Measurements from ENCODE around the gene MESD.

The MESD gene

DNA sequence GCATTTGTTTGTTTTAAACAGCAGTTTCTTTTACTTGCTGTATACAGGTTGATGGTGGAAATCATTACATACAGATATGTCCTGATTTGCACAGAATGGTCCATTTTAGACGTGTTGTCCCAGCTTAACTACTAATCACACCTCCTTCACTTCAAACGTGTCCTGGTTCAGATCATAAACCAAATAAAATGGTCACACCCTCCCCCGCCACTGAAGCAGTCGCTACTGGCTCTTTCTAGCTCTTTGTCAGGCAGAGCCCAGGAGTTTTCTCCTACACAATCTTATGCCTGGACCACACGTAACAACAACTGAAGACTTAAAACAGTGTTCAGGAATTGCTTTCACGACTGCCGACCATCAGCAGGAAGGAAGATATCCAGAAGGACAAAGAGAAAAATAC, 73.6 kb downstream of the MESD start:
- WGBS: 68% methylated on average over 7 of the region's 7 CpGs
- no peak overlapping the region for H3K4me3 ChIP-seq (ENCODE audit: low read length)
- no peaks in the 10 kb centered on the region for H3K36me3 ChIP-seq (ENCODE audit: insufficient read depth, low read length)
- H3K4me1 ChIP-seq (ENCODE audit: insufficient read depth, low read length): peaks cover 14% of the 10 kb centered on the region
- no peak overlapping the region for H3K27ac ChIP-seq (ENCODE audit: low read depth, low read length)
- H3K9ac ChIP-seq (ENCODE audit: low read depth, low read length): no peak overlapping the region
- H3K27me3 ChIP-seq (ENCODE audit: insufficient read depth, low read length): no peaks in the 10 kb centered on the region
- H3K9me3 ChIP-seq (ENCODE audit: insufficient read depth, low read depth, low read length): no peaks in the 10 kb centered on the region

DNA sequence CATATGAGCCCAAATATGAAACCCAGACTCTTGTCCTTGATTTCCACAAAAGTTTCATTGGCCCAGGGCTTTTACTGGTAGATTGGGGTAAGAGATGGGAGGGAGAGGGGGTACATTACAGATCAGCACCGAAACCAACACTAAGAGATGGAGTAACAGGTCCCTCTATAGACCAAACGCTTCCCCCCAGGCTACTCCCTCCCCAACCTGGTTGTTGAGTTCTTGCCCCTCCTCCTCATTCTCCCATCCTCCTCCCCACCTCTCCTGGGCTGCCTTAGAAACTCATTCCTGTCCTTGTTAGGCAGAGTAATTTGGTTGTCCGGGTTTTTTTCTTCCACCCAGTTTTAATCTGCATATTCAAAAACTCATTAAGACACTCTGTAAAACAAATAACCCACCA, 74.1 kb downstream of the MESD start:
- H3K4me1 ChIP-seq (ENCODE audit: insufficient read depth, low read length): peaks cover 14% of the 10 kb centered on the region
- H3K4me3 ChIP-seq (ENCODE audit: low read length): no peak overlapping the region
- H3K9ac ChIP-seq (ENCODE audit: low read depth, low read length): no peak overlapping the region
- no peaks in the 10 kb centered on the region for H3K36me3 ChIP-seq (ENCODE audit: insufficient read depth, low read length)
- 14% methylated on average over 3 of the region's 3 CpGs for WGBS
- H3K27ac ChIP-seq (ENCODE audit: low read depth, low read length): no peak overlapping the region
- H3K9me3 ChIP-seq (ENCODE audit: insufficient read depth, low read depth, low read length): no peaks in the 10 kb centered on the region
- H3K27me3 ChIP-seq (ENCODE audit: insufficient read depth, low read length): no peaks in the 10 kb centered on the region

DNA sequence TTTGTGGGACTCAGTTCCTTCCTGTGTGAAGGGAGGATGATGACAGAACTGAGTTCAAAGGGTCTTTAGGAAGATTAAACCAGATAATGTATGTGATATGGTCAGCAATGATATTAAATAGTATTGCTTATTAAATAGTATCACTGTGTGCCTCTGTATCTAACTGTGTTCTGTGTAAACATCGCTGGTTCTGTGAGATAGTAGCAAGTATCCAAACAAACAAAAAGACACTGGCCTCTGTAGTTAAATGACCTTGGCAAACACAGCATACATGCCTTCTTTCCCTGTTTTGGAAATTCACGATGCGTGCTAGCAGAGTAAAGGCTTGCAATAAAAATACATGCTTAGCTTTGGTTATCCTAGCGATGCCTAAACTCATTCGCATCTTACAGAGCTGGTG, 76.1 kb downstream of the MESD start:
- H3K36me3 ChIP-seq (ENCODE audit: insufficient read depth, low read length): no peaks in the 10 kb centered on the region
- H3K27ac ChIP-seq (ENCODE audit: low read depth, low read length): no peak overlapping the region
- 98% methylated on average over 5 of the region's 5 CpGs for WGBS
- no peaks in the 10 kb centered on the region for H3K9me3 ChIP-seq (ENCODE audit: insufficient read depth, low read depth, low read length)
- H3K4me3 ChIP-seq (ENCODE audit: low read length): no peak overlapping the region
- peaks cover 14% of the 10 kb centered on the region for H3K4me1 ChIP-seq (ENCODE audit: insufficient read depth, low read length)
- no peaks in the 10 kb centered on the region for H3K27me3 ChIP-seq (ENCODE audit: insufficient read depth, low read length)
- H3K9ac ChIP-seq (ENCODE audit: low read depth, low read length): no peak overlapping the region

DNA sequence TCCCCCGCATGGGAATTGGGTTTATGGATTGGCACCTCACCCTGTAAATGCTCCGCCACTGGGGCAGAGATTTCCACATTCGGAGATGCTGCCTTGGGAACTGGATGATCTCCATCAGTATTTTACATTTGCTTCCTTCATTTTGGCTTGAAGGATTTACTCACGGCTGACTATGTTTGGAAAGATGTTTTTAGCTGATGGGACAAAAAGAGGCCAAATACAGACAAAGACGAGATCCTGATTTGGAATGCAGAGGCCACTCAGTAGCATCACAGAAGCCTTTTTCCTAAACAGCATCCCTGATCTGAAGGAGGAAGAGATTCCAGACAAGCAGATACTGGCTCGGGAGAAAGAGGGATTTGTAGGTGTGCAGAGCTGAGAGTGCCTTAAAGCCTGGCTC, 76.9 kb downstream of the MESD start:
- Histone ChIP-seq H3K27me3 (ENCODE audit: insufficient read depth, low read length) (no peaks in the 10 kb centered on the region), H3K4me1 (ENCODE audit: insufficient read depth, low read length) (peaks cover 14% of the 10 kb centered on the region), H3K36me3 (ENCODE audit: insufficient read depth, low read length) (no peaks in the 10 kb centered on the region), H3K9ac (ENCODE audit: low read depth, low read length) (no peak overlapping the region), H3K9me3 (ENCODE audit: insufficient read depth, low read depth, low read length) (no peaks in the 10 kb centered on the region), H3K27ac (ENCODE audit: low read depth, low read length) (no peak overlapping the region), H3K4me3 (ENCODE audit: low read length) (no peak overlapping the region)
- WGBS: 89% methylated on average over 6 of the region's 6 CpGs

DNA sequence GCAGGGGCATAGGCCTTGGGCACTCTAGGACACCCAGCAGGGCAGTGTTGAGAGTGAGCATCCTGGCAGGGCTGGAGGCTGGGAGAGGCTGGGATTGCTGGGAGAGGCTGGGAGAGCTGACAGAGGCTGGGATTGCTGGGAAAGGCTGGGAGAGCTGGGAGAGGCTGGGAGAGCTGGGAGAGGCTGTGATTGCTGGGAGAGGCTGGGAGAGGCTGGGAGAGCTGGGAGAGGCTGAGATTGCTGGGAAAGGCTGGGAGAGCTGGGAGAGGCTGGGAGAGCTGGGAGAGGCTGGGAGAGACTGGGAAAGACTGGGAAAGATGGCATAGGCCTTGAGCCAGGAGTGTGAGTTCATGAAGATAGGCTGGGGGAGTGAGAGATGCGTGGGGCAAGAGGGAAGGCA, 77.8 kb downstream of the MESD start:
- Histone ChIP-seq H3K27ac (ENCODE audit: low read depth, low read length) (no peak overlapping the region), H3K9ac (ENCODE audit: low read depth, low read length) (no peak overlapping the region), H3K4me3 (ENCODE audit: low read length) (no peak overlapping the region), H3K36me3 (ENCODE audit: insufficient read depth, low read length) (no peaks in the 10 kb centered on the region), H3K4me1 (ENCODE audit: insufficient read depth, low read length) (peaks cover 14% of the 10 kb centered on the region), H3K27me3 (ENCODE audit: insufficient read depth, low read length) (no peaks in the 10 kb centered on the region), H3K9me3 (ENCODE audit: insufficient read depth, low read depth, low read length) (no peaks in the 10 kb centered on the region)
- WGBS: 92% methylated on average over 1 of the region's 1 CpG

DNA sequence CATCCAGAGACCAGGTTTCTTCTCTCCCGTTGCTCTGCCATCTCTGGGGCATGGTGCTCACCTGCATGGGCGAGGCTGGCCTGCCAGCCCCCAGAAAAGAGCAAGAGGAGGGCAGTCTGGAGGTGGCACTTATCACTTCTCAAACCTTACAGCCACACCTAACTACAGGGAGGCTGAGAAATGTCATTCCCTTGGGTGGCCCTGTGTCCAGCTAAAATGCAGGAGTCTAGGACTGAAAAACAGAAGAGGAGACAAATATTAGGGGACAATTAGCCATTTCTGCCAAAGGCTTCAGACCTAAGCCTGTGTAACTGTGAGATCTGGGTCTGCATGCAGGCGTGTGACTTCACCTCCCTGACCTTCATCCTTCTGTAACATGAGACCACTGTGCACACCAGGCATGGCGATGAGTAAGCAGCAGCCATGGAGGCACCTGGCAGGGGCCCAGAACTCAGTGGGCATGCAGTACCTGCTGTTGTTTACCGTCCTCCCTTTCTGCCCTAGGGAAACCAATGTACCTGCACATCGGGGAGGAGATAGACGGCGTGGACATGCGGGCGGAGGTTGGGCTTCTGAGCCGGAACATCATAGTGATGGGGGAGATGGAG, 83.4 kb downstream of the MESD start:
- Histone ChIP-seq H3K9ac (ENCODE audit: low read depth, low read length) (no peak overlapping the region), H3K27ac (ENCODE audit: low read depth, low read length) (no peak overlapping the region), H3K36me3 (ENCODE audit: insufficient read depth, low read length) (no peaks in the 10 kb centered on the region), H3K4me3 (ENCODE audit: low read length) (no peak overlapping the region), H3K4me1 (ENCODE audit: insufficient read depth, low read length) (no peaks in the 10 kb centered on the region), H3K9me3 (ENCODE audit: insufficient read depth, low read depth, low read length) (no peaks in the 10 kb centered on the region), H3K27me3 (ENCODE audit: insufficient read depth, low read length) (no peaks in the 10 kb centered on the region)
- 90% methylated on average over 5 of the region's 11 CpGs for WGBS

DNA sequence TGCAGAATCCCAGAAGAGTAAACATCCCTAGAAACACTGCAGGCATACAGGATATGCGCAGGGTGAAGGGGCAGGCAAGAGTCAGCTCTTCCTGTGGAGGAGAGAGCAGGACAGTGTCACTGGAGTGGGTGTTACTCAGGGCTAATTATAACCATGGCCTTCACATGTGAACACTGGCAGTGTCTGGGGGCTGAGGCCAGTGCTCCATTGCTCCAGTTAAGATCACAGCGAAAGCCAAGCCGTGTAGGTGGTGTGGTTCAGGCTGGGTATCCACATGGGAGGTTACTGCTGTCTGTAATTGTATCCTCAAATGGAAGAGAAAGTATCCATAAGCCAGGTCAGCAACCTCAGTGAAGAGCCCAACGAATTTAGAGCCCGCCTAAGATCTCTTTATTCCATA, 84.6 kb downstream of the MESD start:
- 90% methylated on average over 5 of the region's 5 CpGs for WGBS
- Histone ChIP-seq H3K9me3 (ENCODE audit: insufficient read depth, low read depth, low read length) (no peaks in the 10 kb centered on the region), H3K36me3 (ENCODE audit: insufficient read depth, low read length) (no peaks in the 10 kb centered on the region), H3K4me3 (ENCODE audit: low read length) (no peak overlapping the region), H3K4me1 (ENCODE audit: insufficient read depth, low read length) (no peaks in the 10 kb centered on the region), H3K9ac (ENCODE audit: low read depth, low read length) (no peak overlapping the region), H3K27me3 (ENCODE audit: insufficient read depth, low read length) (no peaks in the 10 kb centered on the region), H3K27ac (ENCODE audit: low read depth, low read length) (no peak overlapping the region)

DNA sequence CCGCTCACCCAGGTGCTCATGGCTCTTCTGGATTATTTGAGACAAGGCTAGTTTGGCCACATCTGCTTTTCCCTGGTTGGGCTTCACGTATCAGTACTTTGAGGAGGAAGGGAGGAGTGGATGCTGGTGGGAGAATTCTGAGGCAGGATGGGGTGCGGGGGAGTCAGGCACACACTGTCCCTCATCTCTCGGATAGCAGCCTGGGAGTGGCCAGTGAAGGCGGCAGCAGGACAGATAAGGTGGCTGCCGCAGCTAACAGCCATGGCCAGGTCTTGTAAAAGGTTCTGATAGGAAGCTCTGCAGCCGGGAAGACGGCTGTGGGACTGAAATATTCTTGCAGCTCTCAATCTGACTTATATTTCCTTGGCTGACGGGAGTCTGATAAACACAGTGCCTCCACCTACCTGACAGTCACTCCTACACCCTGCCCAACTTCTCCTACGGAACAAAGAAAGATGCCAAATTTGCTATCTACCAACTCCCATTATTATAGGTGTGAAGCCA, 87.3 kb downstream of the MESD start:
- Histone ChIP-seq H3K9ac (ENCODE audit: low read depth, low read length) (no peak overlapping the region), H3K4me1 (ENCODE audit: insufficient read depth, low read length) (no peaks in the 10 kb centered on the region), H3K27me3 (ENCODE audit: insufficient read depth, low read length) (no peaks in the 10 kb centered on the region), H3K36me3 (ENCODE audit: insufficient read depth, low read length) (no peaks in the 10 kb centered on the region), H3K27ac (ENCODE audit: low read depth, low read length) (no peak overlapping the region), H3K4me3 (ENCODE audit: low read length) (no peak overlapping the region), H3K9me3 (ENCODE audit: insufficient read depth, low read depth, low read length) (no peaks in the 10 kb centered on the region)
- WGBS: 93% methylated on average over 9 of the region's 10 CpGs

DNA sequence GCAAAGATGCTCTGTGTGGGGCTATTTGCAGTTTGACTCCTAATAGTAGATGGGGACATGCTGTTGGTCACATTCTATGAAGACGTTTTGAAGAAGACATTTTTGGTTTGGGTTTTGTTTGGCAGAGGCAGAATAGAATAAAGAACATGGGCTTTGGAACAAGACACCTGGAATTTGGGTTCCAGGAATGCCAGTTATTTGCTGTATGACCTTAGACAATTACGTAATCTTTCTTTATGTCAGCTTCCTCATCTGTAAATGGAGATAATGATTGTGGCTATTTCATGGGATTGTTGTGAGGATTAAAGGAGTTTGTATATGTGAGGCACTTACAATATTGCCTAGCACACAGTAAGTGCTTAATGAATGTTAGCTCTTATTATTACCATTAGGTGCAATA, 91.6 kb downstream of the MESD start:
- Histone ChIP-seq H3K27ac (ENCODE audit: low read depth, low read length) (no peak overlapping the region), H3K9me3 (ENCODE audit: insufficient read depth, low read depth, low read length) (peaks cover 7% of the 10 kb centered on the region; the same call in 1 of the 2 replicates), H3K4me3 (ENCODE audit: low read length) (no peak overlapping the region), H3K9ac (ENCODE audit: low read depth, low read length) (no peak overlapping the region), H3K36me3 (ENCODE audit: insufficient read depth, low read length) (no peaks in the 10 kb centered on the region), H3K27me3 (ENCODE audit: insufficient read depth, low read length) (no peaks in the 10 kb centered on the region), H3K4me1 (ENCODE audit: insufficient read depth, low read length) (no peaks in the 10 kb centered on the region)
- WGBS: 82% methylated on average over 2 of the region's 2 CpGs

Measured in HUES64 (cell line).